ENCODE measurements around the gene CLGN. TPM values are rescaled to one million over a fixed set of nuclear protein-coding genes. Genes with fewer than 3 reads are reported as not detected.

Gene CLGN
- polyA plus RNA-seq, 1 donor (not counting 4 experiments of a cell fraction or from before 2014, with no cell fraction given): not detected

GRCh38 chr4:140357868-140358267 lies 69.6 kb downstream of the CLGN start:
- H3K27ac ChIP-seq (ENCODE audit: control insufficient read depth, insufficient read depth, low read length): no peak overlapping the region
- H3K79me2 ChIP-seq (ENCODE audit: control insufficient read depth, insufficient read depth, low read length): no peaks in the 10 kb centered on the region
- peaks cover 2% of the 10 kb centered on the region for H3K4me1 ChIP-seq (ENCODE audit: control insufficient read depth, extremely low read depth, insufficient read depth, low read length)
- no peaks in the 10 kb centered on the region for H3K9me3 ChIP-seq (ENCODE audit: control insufficient read depth, low read depth, low read length)
- TF ChIP-seq, protein P1, sequence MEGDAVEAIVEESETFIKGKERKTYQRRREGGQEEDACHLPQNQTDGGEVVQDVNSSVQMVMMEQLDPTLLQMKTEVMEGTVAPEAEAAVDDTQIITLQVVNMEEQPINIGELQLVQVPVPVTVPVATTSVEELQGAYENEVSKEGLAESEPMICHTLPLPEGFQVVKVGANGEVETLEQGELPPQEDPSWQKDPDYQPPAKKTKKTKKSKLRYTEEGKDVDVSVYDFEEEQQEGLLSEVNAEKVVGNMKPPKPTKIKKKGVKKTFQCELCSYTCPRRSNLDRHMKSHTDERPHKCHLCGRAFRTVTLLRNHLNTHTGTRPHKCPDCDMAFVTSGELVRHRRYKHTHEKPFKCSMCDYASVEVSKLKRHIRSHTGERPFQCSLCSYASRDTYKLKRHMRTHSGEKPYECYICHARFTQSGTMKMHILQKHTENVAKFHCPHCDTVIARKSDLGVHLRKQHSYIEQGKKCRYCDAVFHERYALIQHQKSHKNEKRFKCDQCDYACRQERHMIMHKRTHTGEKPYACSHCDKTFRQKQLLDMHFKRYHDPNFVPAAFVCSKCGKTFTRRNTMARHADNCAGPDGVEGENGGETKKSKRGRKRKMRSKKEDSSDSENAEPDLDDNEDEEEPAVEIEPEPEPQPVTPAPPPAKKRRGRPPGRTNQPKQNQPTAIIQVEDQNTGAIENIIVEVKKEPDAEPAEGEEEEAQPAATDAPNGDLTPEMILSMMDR (optimal IDR thresholded peaks at IDR 0.05 in 1 of 3, IDR thresholded peaks at IDR 0.05 in 1 of 3, conservative IDR thresholded peaks at IDR 0.05 in 1 of 3; ENCODE audit: extremely low read depth in 1 of 3, insufficient read depth in 2 of 3, low read length in 3 of 3): no peak
- no peak for TF ChIP-seq EZH2 (IDR thresholded peaks at IDR 0.05; ENCODE audit: low read length)
- H3K4me3 ChIP-seq (ENCODE audit: control insufficient read depth in 2 of 3, extremely low read depth in 1 of 3, insufficient read depth in 2 of 3, low read depth in 1 of 3, low read length in 3 of 3): no peak overlapping the region
- H2AFZ ChIP-seq (ENCODE audit: control insufficient read depth, low read length): no peak overlapping the region
- no peak for DNase-seq (ENCODE audit: low read depth, low spot score)
- no peaks in the 10 kb centered on the region for H3K9me1 ChIP-seq (ENCODE audit: control insufficient read depth, extremely low read depth, insufficient read depth, low read length)
- no peaks in the 10 kb centered on the region for H4K20me1 ChIP-seq (ENCODE audit: control insufficient read depth, extremely low read depth, insufficient read depth, low read length)
- H3K27me3 ChIP-seq (ENCODE audit: control insufficient read depth, extremely low read depth, insufficient read depth, low read length): no peaks in the 10 kb centered on the region
- no peaks in the 10 kb centered on the region for H3K36me3 ChIP-seq (ENCODE audit: control insufficient read depth in 2 of 2, extremely low read depth in 1 of 2, insufficient read depth in 2 of 2, low read length in 2 of 2)
- no peak for FAIRE-seq
- dilution Hi-C loops (cut with MboI; ENCODE audit: extremely low pct_ligation_motif_present, low sequenced_read_pairs): no loop called here
- H3K9ac ChIP-seq (ENCODE audit: control insufficient read depth, extremely low read depth, insufficient read depth, low read length): no peak overlapping the region
- H3K4me2 ChIP-seq (ENCODE audit: control insufficient read depth, extremely low read depth, insufficient read depth, low read depth, low read length): no peak overlapping the region

DNA sequence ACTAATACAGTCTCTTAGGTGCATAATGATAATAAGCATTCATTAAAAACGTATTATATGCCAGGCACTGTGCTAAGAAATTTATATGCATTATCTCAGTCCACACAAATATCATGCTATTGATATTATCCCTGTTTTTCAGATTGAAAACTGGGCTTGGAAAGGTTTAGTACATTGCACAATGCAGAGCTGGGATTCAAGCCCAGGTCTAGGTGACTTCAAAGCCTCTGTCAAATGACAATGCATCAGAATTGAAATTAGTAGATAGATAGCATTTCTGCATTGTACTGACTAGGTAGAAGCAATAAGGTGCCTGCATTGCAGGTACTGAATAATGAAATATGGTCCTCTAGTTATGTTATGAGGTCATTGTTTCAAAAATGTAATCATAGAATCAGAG lies 72.2 kb downstream of the CLGN start:
- peaks cover 2% of the 10 kb centered on the region for H3K4me1 ChIP-seq (ENCODE audit: control insufficient read depth, extremely low read depth, insufficient read depth, low read length)
- no peak for FAIRE-seq

More for the DNA sequence above, 72.2 kb downstream of the CLGN start:
- no peak for TF ChIP-seq EZH2 (IDR thresholded peaks at IDR 0.05; ENCODE audit: low read length)
- TF ChIP-seq, protein P1 (optimal IDR thresholded peaks at IDR 0.05 in 1 of 3, IDR thresholded peaks at IDR 0.05 in 1 of 3, conservative IDR thresholded peaks at IDR 0.05 in 1 of 3; ENCODE audit: extremely low read depth in 1 of 3, insufficient read depth in 2 of 3, low read length in 3 of 3): no peak
- H3K4me2 ChIP-seq (ENCODE audit: control insufficient read depth, extremely low read depth, insufficient read depth, low read depth, low read length): no peak overlapping the region
- no peaks in the 10 kb centered on the region for H3K79me2 ChIP-seq (ENCODE audit: control insufficient read depth, insufficient read depth, low read length)
- H3K27ac ChIP-seq (ENCODE audit: control insufficient read depth, insufficient read depth, low read length): no peak overlapping the region
- peaks cover 3% of the 10 kb centered on the region for H3K27me3 ChIP-seq (ENCODE audit: control insufficient read depth, extremely low read depth, insufficient read depth, low read length)
- H3K9me3 ChIP-seq (ENCODE audit: control insufficient read depth, low read depth, low read length): no peaks in the 10 kb centered on the region
- no peak overlapping the region for H3K9ac ChIP-seq (ENCODE audit: control insufficient read depth, extremely low read depth, insufficient read depth, low read length)
- dilution Hi-C loops (cut with MboI; ENCODE audit: extremely low pct_ligation_motif_present, low sequenced_read_pairs): no loop called here
- H3K4me3 ChIP-seq (ENCODE audit: control insufficient read depth in 2 of 3, extremely low read depth in 1 of 3, insufficient read depth in 2 of 3, low read depth in 1 of 3, low read length in 3 of 3): no peak overlapping the region
- no peaks in the 10 kb centered on the region for H4K20me1 ChIP-seq (ENCODE audit: control insufficient read depth, extremely low read depth, insufficient read depth, low read length)
- DNase-seq (ENCODE audit: low read depth, low spot score): no peak
- H3K9me1 ChIP-seq (ENCODE audit: control insufficient read depth, extremely low read depth, insufficient read depth, low read length): no peaks in the 10 kb centered on the region
- no peaks in the 10 kb centered on the region for H3K36me3 ChIP-seq (ENCODE audit: control insufficient read depth in 2 of 2, extremely low read depth in 1 of 2, insufficient read depth in 2 of 2, low read length in 2 of 2)
- H2AFZ ChIP-seq (ENCODE audit: control insufficient read depth, low read length): no peak overlapping the region
